Mesothelial cell of epicardium (in vitro differentiated cells): ENCODE measurements around the gene AXIN1. TPM values are rescaled to one million over a fixed set of nuclear protein-coding genes. Genes with fewer than 3 reads are reported as not detected.

ENCODE experiments used
- DNase-seq, 2 experiments: peaks; one replicate each; pipeline ENCODE4 v3.0.0; 2021; ENCODE audit warnings: low spot score in 2 of 2; ENCODE audit not compliant: unreplicated experiment in 2 of 2
- H3K27ac Mint-ChIP-seq: 2 replicates; pipeline ENCODE4 v1.8.0; 2021; ENCODE audit warnings: mixed read lengths
- H3K27me3 Mint-ChIP-seq: 2 replicates; pipeline ENCODE4 v1.8.0; 2021; ENCODE audit warnings: low read depth, mixed read lengths
- H3K36me3 Mint-ChIP-seq: 2 replicates; pipeline ENCODE4 v1.8.0; 2021; ENCODE audit warnings: mixed read lengths
- H3K4me1 Mint-ChIP-seq: 2 replicates; pipeline ENCODE4 v1.8.0; 2021; ENCODE audit warnings: mixed read lengths
- H3K4me3 Mint-ChIP-seq: 2 replicates; pipeline ENCODE4 v1.8.0; 2021; ENCODE audit warnings: mild to moderate bottlenecking, moderate library complexity, mixed read lengths
- H3K9me3 Mint-ChIP-seq: 2 replicates; pipeline ENCODE4 v1.8.0; 2021; ENCODE audit warnings: mixed read lengths
- CTCF ChIP-seq: fragments of 200-600 bp; sonication (generic); IDR thresholded peaks from one replicate; pipeline ENCODE4 v1.5.0; 2021; ENCODE audit warnings: antibody characterized with exemption; ENCODE audit not compliant: unreplicated experiment
- total RNA-seq: library from RNA; stranded (reverse); gene quantifications from 3 replicates; pipeline ENCODE4 v1.2.1, GENCODE V29; 2021

Gene AXIN1
- total RNA-seq, 1 donor from 2014 or later = 33.2 TPM

- Mint-ChIP-seq H3K4me1 (no peaks in the 10 kb centered on the region), H3K4me3 (no peak overlapping the region), H3K27me3 (no peaks in the 10 kb centered on the region), H3K27ac (no peak overlapping the region), H3K36me3 (peaks cover 9% of the 10 kb centered on the region), H3K9me3 (no peaks in the 10 kb centered on the region)
- DNase-seq = no peak
- TF ChIP-seq CTCF = no peak
Observed at GRCh38 chr16:301235-301634, 51.3 kb downstream of the AXIN1 start.

GRCh38 chr16:297832-298231 is 54.7 kb downstream of the AXIN1 start:
- H3K27me3 Mint-ChIP-seq = no peaks in the 10 kb centered on the region
- H3K36me3 Mint-ChIP-seq = peaks cover 2% of the 10 kb centered on the region
- H3K9me3 Mint-ChIP-seq = no peaks in the 10 kb centered on the region
- H3K4me1 Mint-ChIP-seq = no peaks in the 10 kb centered on the region
- H3K4me3 Mint-ChIP-seq = no peak overlapping the region
- no peak for DNase-seq
- TF ChIP-seq CTCF = no peak
- H3K27ac Mint-ChIP-seq = no peak overlapping the region

GRCh38 chr16:296806-297510 is 55.6 kb downstream of the AXIN1 start:
- Mint-ChIP-seq H3K4me3 (no peak overlapping the region), H3K9me3 (no peaks in the 10 kb centered on the region), H3K4me1 (no peaks in the 10 kb centered on the region), H3K27me3 (no peaks in the 10 kb centered on the region), H3K36me3 (peaks cover 5% of the 10 kb centered on the region), H3K27ac (no peak overlapping the region)
- TF ChIP-seq CTCF = no peak
- no peak for DNase-seq

- H3K9me3 Mint-ChIP-seq = no peaks in the 10 kb centered on the region
Observed at GRCh38 chr16:296276-296675, 56.2 kb downstream of the AXIN1 start.

GRCh38 chr16:293043-293775 is 59.3 kb downstream of the AXIN1 start:
- Mint-ChIP-seq H3K36me3 (peaks cover 9% of the 10 kb centered on the region), H3K4me1 (no peaks in the 10 kb centered on the region), H3K27me3 (no peaks in the 10 kb centered on the region), H3K27ac (no peak overlapping the region), H3K9me3 (no peaks in the 10 kb centered on the region), H3K4me3 (no peak overlapping the region)
- DNase-seq = no peak
- no peak for TF ChIP-seq CTCF

More at GRCh38 chr16:296276-296675, 56.2 kb downstream of the AXIN1 start:
- no peak for DNase-seq
- H3K4me3 Mint-ChIP-seq = no peak overlapping the region
- no peaks in the 10 kb centered on the region for H3K4me1 Mint-ChIP-seq
- H3K27me3 Mint-ChIP-seq = no peaks in the 10 kb centered on the region
- peaks cover 7% of the 10 kb centered on the region for H3K36me3 Mint-ChIP-seq
- no peak for TF ChIP-seq CTCF
- H3K27ac Mint-ChIP-seq = no peak overlapping the region
